Stomach (tissue), 9 donors: Measurements from ENCODE around the gene CPN2. TPM values are rescaled to one million over a fixed set of nuclear protein-coding genes. Genes with fewer than 3 reads are reported as not detected.

Source experiments
- DNase-seq, 2 donors: peaks; one replicate each; pipeline versions ENCODE4 v3.0.0 to v3.0.0-alpha.2; 2013 to 2019
- H3K27ac ChIP-seq, 5 donors: fragments of 200-600 bp in 4 of 5; sonication (generic) in 4 of 5; one replicate each; pipeline ENCODE4 v1.5.1; 2013 to 2019; ENCODE audit warnings: mild to moderate bottlenecking in 1 of 5, moderate library complexity in 1 of 5
- H3K27me3 ChIP-seq, 3 donors: fragments of 200-600 bp; sonication (generic); one replicate each; pipeline ENCODE4 v1.5.1; 2017 to 2019; ENCODE audit warnings: mixed run types in 1 of 3
- H3K36me3 ChIP-seq, 4 donors: fragments of 200-600 bp; sonication (generic); 1 replicate in 3 of 4; 2 replicates in 1 of 4; pipeline ENCODE4 v1.5.1; 2016 to 2019
- H3K4me1 ChIP-seq, 4 donors: fragments of 200-600 bp; sonication (generic); one replicate each; pipeline ENCODE4 v1.5.1; 2016 to 2019
- H3K4me3 ChIP-seq, 4 donors: fragments of 200-600 bp; sonication (generic) in 3 of 4; one replicate each; pipeline ENCODE4 v1.5.1; 2016 to 2019; ENCODE audit warnings: mild to moderate bottlenecking in 1 of 4
- H3K9me3 ChIP-seq, 4 donors: fragments of 200-600 bp; sonication (generic); one replicate each; pipeline ENCODE4 v1.5.1; 2016 to 2019
- EP300 ChIP-seq: sonication (generic); formaldehyde crosslinking; IDR thresholded peaks from one replicate; pipeline ENCODE4 v1.6.1; 2017; ENCODE audit warnings: antibody characterized with exemption
- POLR2A ChIP-seq, 4 donors: fragments of 450-650 bp; IDR thresholded peaks; one replicate each; pipeline ENCODE4 v1.6.1; 2016; ENCODE audit warnings: antibody characterized with exemption in 4 of 4, control low read depth in 2 of 4, mild to moderate bottlenecking in 1 of 4, moderate library complexity in 1 of 4
- POLR2AphosphoS5 ChIP-seq, 3 donors: sonication (generic); formaldehyde crosslinking; IDR thresholded peaks; one replicate each; pipeline ENCODE4 v1.6.1; 2016; ENCODE audit warnings: antibody characterized with exemption in 3 of 3
- WGBS, 5 donors: extraction: QIAGEN DNeasy Blood & Tissue Kit in 3 of 5; methylation state at CpG; one replicate each; pipeline versions ENCODE4 v1.1.5 to v1.1.7; 2013 to 2018; 5-methylcytosine and 5-hydroxymethylcytosine counted together
- intact Hi-C: fragments of 100-400 bp; cut with DNase I; formaldehyde crosslinking; loops from one replicate; pipeline ENCODE4 v1.15.1; 2023; ENCODE audit warnings: low total_unique reads
- polyA plus RNA-seq, 3 donors: library from polyadenylated mRNA; stranded (reverse); fragments of 200-250 nt; gene quantifications; one replicate each; pipeline ENCODE4 v1.2.3, GENCODE V29; 2013
- total RNA-seq, 5 donors: library from RNA; depleted of rRNA; stranded (reverse); fragments of >200 nt; gene quantifications; one replicate each; pipeline versions ENCODE4 v1.1.0 to v1.2.3, GENCODE V29; 2014 to 2016
- TF ChIP-seq, protein P1 (sequence below), 7 experiments: fragments of 450-650 bp in 4 of 7; fragments of 200-600 bp in 3 of 7; sonication (generic) in 3 of 7; IDR thresholded peaks; one replicate each; pipeline ENCODE4 v1.5.1; 2016 to 2019; ENCODE audit warnings: antibody characterized with exemption in 7 of 7, control low read depth in 2 of 7, mild to moderate bottlenecking in 1 of 7
- donor health status: healthy with polysubstance abuse.
- donor health status: Bipolar disorder and iron deficiency.
- donor health status: healthy.

CPN2 gene
- total and polyA plus RNA-seq, 8 donors = not detected

DNA sequence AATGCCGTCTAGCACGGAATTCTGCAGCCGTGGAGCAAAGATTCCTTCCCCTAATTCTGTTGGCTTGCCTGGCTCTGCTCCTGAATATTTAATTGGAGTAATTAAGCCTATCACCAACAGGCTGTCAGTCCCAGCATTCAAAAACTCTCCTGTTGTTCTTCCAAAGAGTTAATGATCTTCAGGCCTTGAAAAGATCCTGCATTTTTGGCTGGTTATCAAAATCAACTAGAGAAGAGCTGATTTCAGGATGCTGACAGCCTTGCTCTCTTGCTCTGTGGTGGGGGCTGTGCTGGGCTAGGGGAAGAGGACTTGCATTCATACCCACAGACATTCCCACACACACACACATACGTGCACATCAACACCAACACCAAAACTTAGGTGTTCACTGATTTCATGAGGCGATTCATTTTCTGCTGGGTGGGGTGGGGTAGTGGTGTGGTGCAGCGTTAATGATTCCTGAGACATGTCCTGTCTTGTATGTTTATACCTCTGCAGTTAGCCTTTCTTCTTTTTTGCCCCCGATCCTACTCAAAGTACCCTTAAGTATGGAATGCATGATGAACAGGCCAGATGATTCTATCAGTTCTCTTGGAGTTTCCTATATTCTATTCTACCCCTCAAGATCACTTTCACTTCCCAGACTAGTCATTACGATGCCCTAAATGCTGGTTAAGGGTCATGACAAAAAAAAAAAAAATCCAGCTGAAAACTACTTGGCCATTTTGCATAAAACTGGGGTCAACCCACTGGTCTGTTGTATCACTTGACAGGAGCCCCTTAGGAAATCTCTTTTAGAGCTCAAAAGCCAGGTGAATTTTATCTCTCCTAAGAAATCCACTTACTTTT, 42.3 kb downstream of the CPN2 start:
- TF ChIP-seq POLR2AphosphoS5 (IDR thresholded peaks at IDR 0.05) (no peak), POLR2A (IDR thresholded peaks at IDR 0.05) (no peak), EP300 (no peak)
- TF ChIP-seq, protein P1, sequence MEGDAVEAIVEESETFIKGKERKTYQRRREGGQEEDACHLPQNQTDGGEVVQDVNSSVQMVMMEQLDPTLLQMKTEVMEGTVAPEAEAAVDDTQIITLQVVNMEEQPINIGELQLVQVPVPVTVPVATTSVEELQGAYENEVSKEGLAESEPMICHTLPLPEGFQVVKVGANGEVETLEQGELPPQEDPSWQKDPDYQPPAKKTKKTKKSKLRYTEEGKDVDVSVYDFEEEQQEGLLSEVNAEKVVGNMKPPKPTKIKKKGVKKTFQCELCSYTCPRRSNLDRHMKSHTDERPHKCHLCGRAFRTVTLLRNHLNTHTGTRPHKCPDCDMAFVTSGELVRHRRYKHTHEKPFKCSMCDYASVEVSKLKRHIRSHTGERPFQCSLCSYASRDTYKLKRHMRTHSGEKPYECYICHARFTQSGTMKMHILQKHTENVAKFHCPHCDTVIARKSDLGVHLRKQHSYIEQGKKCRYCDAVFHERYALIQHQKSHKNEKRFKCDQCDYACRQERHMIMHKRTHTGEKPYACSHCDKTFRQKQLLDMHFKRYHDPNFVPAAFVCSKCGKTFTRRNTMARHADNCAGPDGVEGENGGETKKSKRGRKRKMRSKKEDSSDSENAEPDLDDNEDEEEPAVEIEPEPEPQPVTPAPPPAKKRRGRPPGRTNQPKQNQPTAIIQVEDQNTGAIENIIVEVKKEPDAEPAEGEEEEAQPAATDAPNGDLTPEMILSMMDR (IDR thresholded peaks at IDR 0.05) = no peak
- Histone ChIP-seq H3K4me1 (peaks cover 6 to 27% (median 23%) of the 10 kb centered on the region in 4 donors), H3K9me3 (no peaks in the 10 kb centered on the region), H3K36me3 (no peaks in the 10 kb centered on the region), H3K27me3 (peaks cover 0 to 12% (median 0%) of the 10 kb centered on the region in 3 donors), H3K4me3 (no peak overlapping the region), H3K27ac (no peak overlapping the region)
- no peak for DNase-seq
- WGBS, 5 donors = 81 to 87% (median 85%) methylated on average over 8 of the region's 8 CpGs
- intact Hi-C loops = no loop called here

DNA sequence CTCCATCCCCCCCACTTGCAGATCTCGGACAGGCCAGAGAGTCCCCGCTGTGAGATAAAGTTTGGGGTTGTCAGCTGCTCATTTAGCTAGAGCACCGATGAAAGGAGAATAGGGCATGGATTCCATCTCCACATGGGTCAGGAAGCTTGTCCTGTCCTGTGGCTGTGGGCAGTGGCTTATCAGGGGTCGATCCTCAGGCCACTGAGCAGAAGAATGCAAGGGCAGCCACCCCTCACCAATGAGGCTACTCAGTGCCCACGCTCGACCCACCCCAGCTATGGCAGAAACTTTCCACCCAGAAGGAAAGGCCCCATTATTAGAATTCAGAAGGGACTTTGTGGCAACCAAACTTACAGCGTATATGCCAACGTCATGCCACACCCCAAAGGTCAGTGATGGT, 43.3 kb downstream of the CPN2 start:
- Histone ChIP-seq H3K27me3 (peaks cover 0 to 7% (median 0%) of the 10 kb centered on the region in 3 donors), H3K4me1 (peaks cover 6 to 19% (median 16%) of the 10 kb centered on the region in 4 donors), H3K27ac (no peak overlapping the region), H3K9me3 (no peaks in the 10 kb centered on the region), H3K4me3 (no peak overlapping the region), H3K36me3 (no peaks in the 10 kb centered on the region)
- DNase-seq = no peak
- WGBS, 5 donors = 83 to 94% (median 90%) methylated on average over 8 of the region's 8 CpGs
- intact Hi-C loops = no loop called here
- TF ChIP-seq POLR2A (IDR thresholded peaks at IDR 0.05) (no peak), POLR2AphosphoS5 (IDR thresholded peaks at IDR 0.05) (no peak), EP300 (no peak)
- TF ChIP-seq, protein P1 (IDR thresholded peaks at IDR 0.05) = no peak

DNA sequence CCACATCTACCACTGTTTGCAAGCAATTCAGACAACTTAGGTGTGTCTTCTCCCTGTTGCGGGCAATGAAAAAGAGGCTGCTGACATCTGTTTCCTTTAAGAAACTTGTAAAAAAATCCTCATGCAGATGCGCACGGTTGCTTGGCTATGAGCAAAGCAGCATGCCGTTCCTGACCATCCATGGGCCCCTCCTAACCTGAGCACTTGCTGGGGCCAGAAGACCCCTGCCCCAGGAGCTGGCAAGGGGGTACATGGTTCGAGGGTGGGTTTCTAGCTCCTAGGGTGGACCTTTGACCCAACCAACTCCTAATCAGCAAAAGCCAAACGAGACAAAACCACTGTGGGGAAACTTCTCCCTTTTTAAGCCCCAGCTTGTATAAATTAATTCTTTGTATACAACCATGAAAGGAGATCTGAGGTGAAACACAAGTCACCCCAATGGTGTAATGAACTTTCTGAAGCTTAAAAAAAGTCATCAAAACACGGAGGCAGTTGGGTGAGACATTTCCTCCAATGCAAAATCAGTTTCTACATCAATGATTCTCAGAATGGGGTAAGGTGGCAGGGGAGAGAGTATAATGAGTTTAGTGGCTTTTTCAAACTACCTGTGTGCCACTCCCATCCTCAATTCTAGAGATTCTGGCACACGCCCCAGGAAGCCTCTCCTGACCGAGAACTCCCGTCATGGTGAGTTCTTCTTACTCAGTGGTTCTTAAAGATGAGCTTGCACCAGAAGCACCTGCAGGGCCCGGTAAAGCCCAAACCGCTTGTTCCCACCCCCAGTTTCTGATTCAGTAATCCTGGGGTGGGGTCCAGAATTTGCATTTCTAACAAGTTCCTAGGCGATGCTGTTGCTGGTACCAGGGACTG, 44.1 kb downstream of the CPN2 start:
- no peak overlapping the region for H3K4me3 ChIP-seq
- H3K4me1 ChIP-seq = peaks cover 0 to 12% (median 8%) of the 10 kb centered on the region in 4 donors
- DNase-seq = no peak
- no peaks in the 10 kb centered on the region for H3K9me3 ChIP-seq
- no peak overlapping the region for H3K27ac ChIP-seq
- no peaks in the 10 kb centered on the region for H3K36me3 ChIP-seq
- H3K27me3 ChIP-seq = peaks cover 0 to 7% (median 0%) of the 10 kb centered on the region in 3 donors
- TF ChIP-seq POLR2A (IDR thresholded peaks at IDR 0.05) = no peak
- no peak for TF ChIP-seq POLR2AphosphoS5 (IDR thresholded peaks at IDR 0.05)
- TF ChIP-seq EP300 = no peak
- TF ChIP-seq, protein P1 (IDR thresholded peaks at IDR 0.05) = no peak
- 53 to 65% (median 55%) methylated on average over 13 of the region's 13 CpGs for WGBS, 5 donors
- intact Hi-C loops = no loop called here

DNA sequence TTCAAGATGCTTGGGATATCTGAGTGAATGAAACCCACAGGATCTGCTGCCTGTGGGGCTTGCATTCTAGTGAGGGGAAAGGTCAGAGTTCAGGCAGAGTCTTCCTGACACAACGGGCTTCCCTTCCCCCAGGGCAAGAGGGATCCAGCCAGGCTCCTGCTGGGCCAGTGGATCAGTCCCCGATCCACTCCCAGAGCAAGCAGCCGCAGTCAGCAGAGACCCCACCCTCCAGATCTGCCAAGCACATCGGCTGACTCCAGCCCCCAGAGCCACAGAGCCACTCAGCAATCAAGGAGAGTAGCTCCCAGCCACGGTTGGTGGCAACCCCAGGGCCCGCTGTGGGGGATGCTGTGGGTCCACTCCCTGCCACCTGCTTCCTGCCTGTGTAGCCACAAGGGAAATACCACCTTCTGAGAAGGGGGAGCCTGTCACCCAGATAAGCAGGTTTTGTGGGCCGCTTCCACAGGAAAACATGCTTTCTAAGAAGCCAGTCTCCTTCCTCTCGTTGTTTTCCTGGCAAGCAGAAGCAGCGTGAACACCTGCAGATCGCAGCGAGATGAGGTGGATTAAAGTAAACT, 44.9 kb downstream of the CPN2 start:
- 30 to 50% (median 36%) methylated on average over 6 to 11 of the region's 11 CpGs for WGBS, 5 donors
- no peaks in the 10 kb centered on the region for H3K36me3 ChIP-seq
- DNase-seq = peak in 1 of 2 donors; percentile 72
- H3K9me3 ChIP-seq = no peaks in the 10 kb centered on the region
- TF ChIP-seq, protein P1 (IDR thresholded peaks at IDR 0.05) = no peak
- no peak for TF ChIP-seq EP300
- TF ChIP-seq POLR2A (IDR thresholded peaks at IDR 0.05) = no peak
- no peak for TF ChIP-seq POLR2AphosphoS5 (IDR thresholded peaks at IDR 0.05)
- no peak overlapping the region for H3K27ac ChIP-seq
- peaks cover 0 to 12% (median 2%) of the 10 kb centered on the region in 4 donors for H3K4me1 ChIP-seq
- peaks cover 0 to 7% (median 0%) of the 10 kb centered on the region in 3 donors for H3K27me3 ChIP-seq
- intact Hi-C loops = no loop called here
- H3K4me3 ChIP-seq = no peak overlapping the region
